ENCODE data around the gene USP9Y.

USP9Y gene

GRCh38 chrY:12765976-12766375, 64.9 kb downstream of the USP9Y start:
- no peak for DNase-seq (ENCODE audit: low spot score)

- no peak for DNase-seq (ENCODE audit: low spot score)
Observed at GRCh38 chrY:12784521-12784920, 83.5 kb downstream of the USP9Y start.

- DNase-seq (ENCODE audit: low spot score): no peak
Observed at GRCh38 chrY:12793999-12794398, 93.0 kb downstream of the USP9Y start.

DNA sequence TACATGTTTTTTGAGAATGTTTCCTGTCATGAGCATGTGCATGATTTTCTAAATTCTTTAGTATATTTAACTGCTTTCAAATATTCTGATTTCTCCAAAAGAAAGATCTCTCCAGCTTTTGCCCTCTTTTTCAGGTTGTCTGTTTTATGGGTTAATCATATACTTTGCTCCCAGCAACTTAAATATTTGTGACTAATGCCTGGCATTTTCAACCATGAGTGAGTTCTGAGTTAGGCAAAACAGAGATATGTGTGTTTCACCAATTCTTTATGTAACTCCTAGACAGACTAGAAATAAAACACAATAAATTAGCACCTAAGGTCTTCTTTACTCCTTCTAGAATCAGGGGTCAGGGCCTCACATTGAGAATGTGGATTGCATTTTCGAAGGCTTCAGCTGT, 107.0 kb downstream of the USP9Y start:
- no peak for DNase-seq (ENCODE audit: low spot score)

- DNase-seq (ENCODE audit: low spot score): no peak
Observed at GRCh38 chrY:12809034-12809433, 108.0 kb downstream of the USP9Y start.

GRCh38 chrY:12823408-12823807, 122.4 kb downstream of the USP9Y start:
- DNase-seq (ENCODE audit: low spot score): no peak

DNA sequence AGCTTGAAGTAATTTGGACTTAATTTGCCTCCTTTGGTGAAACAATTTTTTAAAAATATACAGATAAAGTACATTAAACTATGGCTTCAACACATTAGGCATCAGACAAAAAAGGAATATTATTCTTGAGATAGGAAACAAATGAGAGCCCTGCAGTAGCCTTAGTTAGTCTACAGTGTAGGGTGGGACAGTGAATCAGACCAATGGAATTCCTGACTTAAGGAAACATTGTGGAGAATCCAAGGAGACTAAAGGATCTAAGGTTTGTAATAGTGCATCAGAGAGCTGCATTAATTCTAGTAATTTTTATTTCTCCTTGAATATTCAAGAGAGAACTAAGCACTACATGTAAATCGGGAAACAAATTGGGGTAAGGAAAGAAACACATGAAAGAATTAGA, 125.8 kb downstream of the USP9Y start:
- DNase-seq (ENCODE audit: low spot score): no peak

DNA sequence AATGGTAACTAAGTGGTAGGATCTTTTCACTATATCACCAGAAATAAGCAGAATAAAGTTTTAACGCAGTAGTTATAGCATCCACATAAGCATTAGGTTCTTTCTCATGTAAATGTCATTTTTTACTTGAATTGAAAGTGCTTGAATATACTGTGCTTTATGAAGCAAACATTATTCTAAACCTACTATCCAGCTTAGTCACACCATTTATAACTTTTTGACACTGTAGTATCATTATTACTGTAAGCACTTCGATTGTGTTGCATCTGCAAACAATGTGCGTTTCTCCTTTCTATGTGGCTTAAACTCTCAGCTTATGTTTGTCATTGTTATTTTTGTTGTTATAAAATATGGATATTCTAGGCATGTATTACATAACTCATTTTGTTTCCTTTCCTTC, 132.3 kb downstream of the USP9Y start:
- DNase-seq (ENCODE audit: low spot score): no peak

DNA sequence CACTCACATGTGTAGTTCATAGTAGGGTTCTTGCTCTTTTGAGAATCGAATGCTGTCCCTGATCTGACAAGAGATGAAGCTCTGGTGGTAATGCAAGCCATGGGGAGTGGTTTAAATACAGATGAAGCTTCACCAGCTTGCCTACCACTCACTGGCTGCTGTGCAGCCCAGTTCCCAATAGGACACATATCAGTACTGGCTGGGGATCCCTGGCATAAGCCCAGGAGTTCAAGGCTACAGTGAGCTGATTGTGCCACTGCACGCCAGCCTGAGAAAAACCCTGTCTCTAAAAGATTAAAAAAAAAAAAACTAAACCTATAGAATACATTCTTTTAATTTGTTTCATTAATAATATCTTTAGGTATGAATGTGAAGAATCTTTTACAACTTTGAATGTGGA, 136.5 kb downstream of the USP9Y start:
- no peak for DNase-seq (ENCODE audit: low spot score)

DNA sequence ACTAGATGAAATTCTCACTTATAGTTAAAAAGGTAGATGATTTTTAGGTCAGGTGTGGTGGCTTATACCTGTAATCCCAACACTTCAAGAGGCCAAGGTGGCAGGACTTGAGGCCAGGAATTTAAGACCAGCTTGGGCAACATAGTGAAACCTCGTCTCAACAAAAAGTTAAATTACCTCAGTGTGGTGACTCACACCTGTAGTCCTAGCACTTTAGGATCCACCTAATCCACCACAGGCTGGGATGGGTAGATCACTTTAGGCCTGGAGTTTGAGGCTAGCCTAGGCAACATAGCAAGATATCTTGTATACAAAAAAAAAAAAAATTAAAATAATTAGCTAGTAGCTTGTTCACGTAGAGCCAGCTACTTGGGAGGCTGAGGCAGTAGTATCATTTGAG, 140.3 kb downstream of the USP9Y start:
- no peak for DNase-seq (ENCODE audit: low spot score)

DNA sequence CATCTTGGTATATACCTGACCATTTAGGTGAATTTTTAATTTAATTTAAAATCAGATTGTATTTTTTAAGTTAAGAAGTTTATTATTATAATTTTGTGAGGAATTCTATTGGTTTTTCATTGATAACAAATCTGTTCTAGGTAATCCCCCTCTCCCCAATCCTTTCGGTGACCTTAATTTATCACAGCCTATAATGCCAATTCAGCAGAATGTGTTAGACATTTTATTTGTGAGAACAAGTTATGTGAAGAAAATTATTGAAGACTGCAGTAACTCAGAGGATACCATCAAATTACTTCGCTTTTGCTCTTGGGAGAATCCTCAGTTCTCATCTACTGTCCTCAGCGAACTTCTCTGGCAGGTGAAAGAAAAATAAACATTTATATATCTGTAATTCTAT, 145.8 kb downstream of the USP9Y start:
- no peak for DNase-seq (ENCODE audit: low spot score)

DNA sequence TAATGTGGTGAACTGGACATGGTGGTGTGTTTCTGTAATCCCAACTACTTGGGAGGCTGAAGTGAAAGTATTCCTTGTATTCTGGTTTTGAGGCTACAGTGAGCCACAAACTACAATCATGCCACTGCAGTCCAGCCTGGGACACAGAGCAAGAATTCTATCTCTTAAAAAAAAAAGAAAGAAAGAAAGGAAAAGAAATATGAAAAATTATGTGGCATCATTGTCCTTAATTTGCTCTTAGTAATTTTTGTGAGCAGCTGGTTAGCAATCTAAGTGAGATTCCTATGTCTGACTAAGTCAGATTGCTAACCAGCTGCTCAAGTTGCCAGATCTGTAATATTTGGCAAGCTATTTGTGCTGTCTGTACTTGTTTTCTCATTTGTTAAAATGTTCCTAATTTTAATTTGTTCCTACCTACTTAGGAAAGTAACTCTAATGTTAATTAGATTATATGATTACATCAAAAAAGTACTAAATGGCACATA, 154.8 kb downstream of the USP9Y start:
- DNase-seq (ENCODE audit: low spot score): no peak

DNA sequence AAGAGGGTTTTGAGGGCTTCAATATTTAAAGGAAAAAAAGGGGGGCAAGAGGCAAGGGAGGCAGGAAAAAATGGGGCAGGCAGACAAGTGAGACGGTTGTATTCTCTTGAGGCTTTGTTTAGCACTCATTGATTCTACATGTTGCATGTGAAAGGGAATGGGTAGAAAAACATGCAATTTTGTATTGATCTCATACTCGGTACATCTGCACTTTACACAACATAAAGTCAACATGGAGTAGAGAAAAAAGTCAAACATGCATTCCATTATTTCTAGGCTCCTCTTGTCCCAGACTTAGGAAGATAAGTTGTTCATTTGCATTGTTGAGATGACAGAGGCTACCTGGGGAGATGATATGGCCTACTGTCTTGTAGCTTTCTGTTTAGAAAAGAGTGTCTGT, 166.9 kb downstream of the USP9Y start:
- no peak for DNase-seq (ENCODE audit: low spot score)

GRCh38 chrY:12896973-12897372, 195.9 kb downstream of the USP9Y start:
- DNase-seq (ENCODE audit: low spot score): no peak

DNA sequence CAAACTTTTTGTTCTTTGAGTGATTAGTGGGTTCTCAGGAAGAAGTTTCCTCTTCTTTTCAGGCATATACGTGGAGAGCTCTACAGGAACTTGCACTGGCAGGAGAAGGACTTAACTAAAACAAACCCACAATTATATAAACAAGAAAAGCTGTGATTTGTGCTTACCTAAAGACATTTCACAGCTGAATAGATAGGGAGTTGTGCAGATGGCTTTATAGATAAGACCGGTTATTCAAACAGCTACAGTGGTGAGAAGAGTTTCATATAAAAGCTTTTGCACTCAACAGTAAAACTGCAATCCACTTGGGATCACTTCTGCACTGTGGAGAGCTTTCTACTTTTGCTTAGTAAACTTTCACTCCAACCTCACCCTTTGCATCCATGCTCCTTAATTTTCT, 197.6 kb downstream of the USP9Y start:
- no peak for DNase-seq (ENCODE audit: low spot score)

DNA sequence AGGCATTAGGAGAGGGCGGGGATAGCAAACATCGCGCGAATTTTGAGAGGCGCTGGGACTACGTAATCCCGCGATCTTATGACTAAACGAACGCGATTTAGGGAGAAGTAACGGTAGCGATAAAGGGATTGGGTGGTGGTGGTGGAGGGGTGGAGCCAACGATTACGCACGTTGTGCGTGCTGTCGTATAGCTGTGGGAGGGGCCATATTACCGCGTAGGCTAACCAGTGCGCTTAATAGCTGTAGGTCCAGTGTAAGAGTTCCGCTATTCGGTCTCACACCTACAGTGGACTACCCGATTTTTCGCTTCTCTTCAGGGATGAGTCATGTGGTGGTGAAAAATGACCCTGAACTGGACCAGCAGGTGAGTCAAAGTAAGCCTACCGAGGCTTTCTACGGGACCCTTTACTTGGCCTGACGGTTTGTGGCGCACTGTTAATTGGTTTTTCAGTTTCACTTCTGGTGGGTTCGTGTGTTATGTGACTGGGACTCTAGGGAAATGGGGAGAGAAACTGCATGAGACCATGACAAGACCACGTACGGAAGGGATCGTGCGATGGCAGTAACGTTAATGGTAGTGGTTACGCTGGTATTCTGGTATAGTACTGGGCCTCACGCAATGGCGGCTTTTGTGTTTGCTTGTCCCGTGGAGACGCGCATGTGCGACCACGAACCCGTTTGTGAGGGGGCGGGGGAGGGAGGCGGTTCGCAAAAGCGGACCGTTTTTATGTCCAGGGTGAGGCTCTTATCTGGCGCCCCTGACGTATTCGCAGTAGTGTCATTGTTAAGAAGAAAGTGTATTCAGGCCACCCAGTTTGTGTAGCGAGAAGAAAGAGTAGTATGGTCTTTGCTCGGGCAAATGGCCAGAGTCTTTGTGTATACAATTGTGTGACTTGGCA, 203.8 kb downstream of the USP9Y start, which contains the start of gene DDX3Y:
DDX3Y (plus strand) TSS at position 251 of the 899 bp plus-strand sequence; CDS start at position 320, 69 bp downstream.
- no peak for DNase-seq (ENCODE audit: low spot score)

- no peak for DNase-seq (ENCODE audit: low spot score)
Observed at GRCh38 chrY:12905517-12905872, 204.5 kb downstream of the USP9Y start.

GRCh38 chrY:12905895-12906294, 204.9 kb downstream of the USP9Y start:
- DNase-seq (ENCODE audit: low spot score): no peak
